ENCODE results near the gene FOXJ3. TPM values are rescaled to one million over a fixed set of nuclear protein-coding genes. Genes with fewer than 3 reads are reported as not detected.

Gene FOXJ3
- total RNA-seq, 4 donors from 2014 or later = 42.9 to 68.5 (median 52.5) TPM

GRCh38 chr1:42306977-42307376 lies 28.1 kb downstream of the FOXJ3 start:
- Histone ChIP-seq H3K27ac (no peak overlapping the region), H3K9me3 (no peaks in the 10 kb centered on the region), H3K27me3 (no peaks in the 10 kb centered on the region), H3K4me3 (no peak overlapping the region), H3K36me3 (no peaks in the 10 kb centered on the region), H3K4me1 (no peaks in the 10 kb centered on the region)
- no peak for DNase-seq
- no peak for TF ChIP-seq POLR2A (IDR thresholded peaks at IDR 0.05)
- no peak for TF ChIP-seq CTCF (IDR thresholded peaks at IDR 0.05)

- no peaks in the 10 kb centered on the region for H3K9me3 ChIP-seq
- no peaks in the 10 kb centered on the region for H3K4me1 ChIP-seq
- no peak overlapping the region for H3K4me3 ChIP-seq
- H3K27ac ChIP-seq = no peak overlapping the region
- TF ChIP-seq POLR2A (IDR thresholded peaks at IDR 0.05) = no peak
- TF ChIP-seq CTCF (IDR thresholded peaks at IDR 0.05) = no peak
- no peak for DNase-seq
- no peaks in the 10 kb centered on the region for H3K36me3 ChIP-seq
- no peaks in the 10 kb centered on the region for H3K27me3 ChIP-seq
Observed at GRCh38 chr1:42305639-42306038, 29.4 kb downstream of the FOXJ3 start.

GRCh38 chr1:42302034-42302433 lies 33.0 kb downstream of the FOXJ3 start:
- H3K27ac ChIP-seq = no peak overlapping the region
- H3K27me3 ChIP-seq = no peaks in the 10 kb centered on the region
- no peaks in the 10 kb centered on the region for H3K36me3 ChIP-seq
- DNase-seq = no peak
- TF ChIP-seq POLR2A (IDR thresholded peaks at IDR 0.05) (no peak), CTCF (IDR thresholded peaks at IDR 0.05) (no peak)
- H3K9me3 ChIP-seq = no peaks in the 10 kb centered on the region
- no peaks in the 10 kb centered on the region for H3K4me1 ChIP-seq
- H3K4me3 ChIP-seq = no peak overlapping the region

GRCh38 chr1:42298520-42298919 lies 36.5 kb downstream of the FOXJ3 start:
- DNase-seq = no peak
- Histone ChIP-seq H3K9me3 (no peaks in the 10 kb centered on the region), H3K27ac (no peak overlapping the region), H3K27me3 (no peaks in the 10 kb centered on the region), H3K4me3 (no peak overlapping the region), H3K36me3 (no peaks in the 10 kb centered on the region), H3K4me1 (no peaks in the 10 kb centered on the region)
- TF ChIP-seq CTCF (IDR thresholded peaks at IDR 0.05) = no peak

GRCh38 chr1:42295816-42296215 lies 39.2 kb downstream of the FOXJ3 start:
- Histone ChIP-seq H3K27ac (no peak overlapping the region), H3K4me1 (no peaks in the 10 kb centered on the region), H3K36me3 (no peaks in the 10 kb centered on the region), H3K27me3 (no peaks in the 10 kb centered on the region), H3K9me3 (no peaks in the 10 kb centered on the region), H3K4me3 (no peak overlapping the region)
- DNase-seq = no peak
- TF ChIP-seq POLR2A (IDR thresholded peaks at IDR 0.05) (no peak), CTCF (IDR thresholded peaks at IDR 0.05) (no peak)

- DNase-seq = no peak
- Histone ChIP-seq H3K27me3 (no peaks in the 10 kb centered on the region), H3K36me3 (no peaks in the 10 kb centered on the region), H3K4me1 (no peaks in the 10 kb centered on the region), H3K27ac (no peak overlapping the region), H3K4me3 (no peak overlapping the region), H3K9me3 (no peaks in the 10 kb centered on the region)
- no peak for TF ChIP-seq CTCF (IDR thresholded peaks at IDR 0.05)
- no peak for TF ChIP-seq POLR2A (IDR thresholded peaks at IDR 0.05)
Observed at GRCh38 chr1:42290130-42290529, 44.9 kb downstream of the FOXJ3 start.
